Esophagus muscularis mucosa (tissue), 3 donors: Measurements from ENCODE around the gene AGO1.

Experiments used
- POLR2A ChIP-seq: fragments of 450-650 bp; IDR thresholded peaks from one replicate; pipeline ENCODE4 v1.6.1; 2017; ENCODE audit warnings: antibody characterized with exemption, moderate library complexity, mild to moderate bottlenecking, low read depth
- TF ChIP-seq, protein P1 (sequence below), 3 experiments: fragments of 200-600 bp in 2 of 3; fragments of 450-650 bp in 1 of 3; sonication (generic) in 2 of 3; IDR thresholded peaks; one replicate each; pipeline ENCODE4 v1.5.1; 2017 to 2019; ENCODE audit warnings: antibody characterized with exemption in 3 of 3, mild to moderate bottlenecking in 2 of 3, moderate library complexity in 1 of 3

GRCh38 chr1:35883635-35884101 lies 659 bp downstream of the AGO1 start:
- TF ChIP-seq, protein P1, sequence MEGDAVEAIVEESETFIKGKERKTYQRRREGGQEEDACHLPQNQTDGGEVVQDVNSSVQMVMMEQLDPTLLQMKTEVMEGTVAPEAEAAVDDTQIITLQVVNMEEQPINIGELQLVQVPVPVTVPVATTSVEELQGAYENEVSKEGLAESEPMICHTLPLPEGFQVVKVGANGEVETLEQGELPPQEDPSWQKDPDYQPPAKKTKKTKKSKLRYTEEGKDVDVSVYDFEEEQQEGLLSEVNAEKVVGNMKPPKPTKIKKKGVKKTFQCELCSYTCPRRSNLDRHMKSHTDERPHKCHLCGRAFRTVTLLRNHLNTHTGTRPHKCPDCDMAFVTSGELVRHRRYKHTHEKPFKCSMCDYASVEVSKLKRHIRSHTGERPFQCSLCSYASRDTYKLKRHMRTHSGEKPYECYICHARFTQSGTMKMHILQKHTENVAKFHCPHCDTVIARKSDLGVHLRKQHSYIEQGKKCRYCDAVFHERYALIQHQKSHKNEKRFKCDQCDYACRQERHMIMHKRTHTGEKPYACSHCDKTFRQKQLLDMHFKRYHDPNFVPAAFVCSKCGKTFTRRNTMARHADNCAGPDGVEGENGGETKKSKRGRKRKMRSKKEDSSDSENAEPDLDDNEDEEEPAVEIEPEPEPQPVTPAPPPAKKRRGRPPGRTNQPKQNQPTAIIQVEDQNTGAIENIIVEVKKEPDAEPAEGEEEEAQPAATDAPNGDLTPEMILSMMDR (IDR thresholded peaks at IDR 0.05) = no peak
- TF ChIP-seq POLR2A = no peak
